OCI-LY1 (cell line): Measurements from ENCODE around the gene TBL1X.

Experiments used
- H2AFZ ChIP-seq: fragments of 200-600 bp; sonication (generic), shearing (Covaris generic); 2 replicates; pipeline ENCODE4 v1.6.0; 2014; ENCODE audit warnings: antibody characterized with exemption, mild to moderate bottlenecking, low read length
- H3F3A ChIP-seq: fragments of 200-600 bp; sonication (generic), shearing (Covaris generic); 2 replicates; pipeline ENCODE4 v1.6.0; 2014; ENCODE audit warnings: mild to moderate bottlenecking, antibody characterized with exemption, low read length, moderate library complexity; ENCODE audit not compliant: insufficient read depth
- H3K27ac ChIP-seq: fragments of 200-600 bp; sonication (generic); 2 replicates; pipeline ENCODE4 v1.5.1; 2014; ENCODE audit warnings: low read length, mixed run types, mild to moderate bottlenecking, low read depth; ENCODE audit not compliant: poor library complexity, severe bottlenecking
- H3K27me3 ChIP-seq: fragments of 200-600 bp; sonication (generic); 2 replicates; pipeline ENCODE4 v1.6.0; 2014; ENCODE audit warnings: antibody characterized with exemption, mild to moderate bottlenecking, low read length, moderate library complexity; ENCODE audit not compliant: insufficient read depth
- H3K36me3 ChIP-seq: fragments of 200-600 bp; sonication (generic); 2 replicates; pipeline ENCODE4 v1.6.1; 2014; ENCODE audit warnings: mild to moderate bottlenecking, antibody characterized with exemption, low read length, moderate library complexity, mixed read lengths; ENCODE audit not compliant: insufficient read depth
- H3K4me1 ChIP-seq: fragments of 200-600 bp; sonication (generic); 2 replicates; pipeline ENCODE4 v1.5.1; 2014; ENCODE audit warnings: mild to moderate bottlenecking, low read length, moderate library complexity; ENCODE audit not compliant: insufficient read depth, severe bottlenecking
- H3K4me2 ChIP-seq: fragments of 200-600 bp; sonication (generic), shearing (Covaris generic); 2 replicates; pipeline ENCODE4 v1.6.1; 2014; ENCODE audit warnings: low read length
- H3K4me3 ChIP-seq: fragments of 200-600 bp; sonication (generic); 2 replicates; pipeline ENCODE4 v1.5.1; 2014; ENCODE audit warnings: low read length, low read depth, mild to moderate bottlenecking, mixed read lengths; ENCODE audit not compliant: poor library complexity, severe bottlenecking
- H3K79me2 ChIP-seq: fragments of 200-600 bp; shearing (Covaris generic); 2 replicates; pipeline ENCODE4 v1.6.1; 2016; ENCODE audit warnings: mixed run types, low read length, mixed read lengths; ENCODE audit not compliant: insufficient read depth
- H3K9ac ChIP-seq: fragments of 200-600 bp; sonication (generic), shearing (Covaris generic); 2 replicates; pipeline ENCODE4 v1.6.1; 2014; ENCODE audit warnings: mild to moderate bottlenecking, low read length, mixed read lengths
- H3K9me2 ChIP-seq: fragments of 200-600 bp; sonication (generic), shearing (Covaris generic); 2 replicates; pipeline ENCODE4 v1.6.1; 2014; ENCODE audit warnings: low read depth, mild to moderate bottlenecking, low read length, mixed read lengths
- H3K9me3 ChIP-seq: fragments of 200-600 bp; shearing (Covaris generic); 2 replicates; pipeline ENCODE4 v1.6.1; 2014; ENCODE audit warnings: low read length, mixed read lengths
- H4K20me1 ChIP-seq: fragments of 200-600 bp; sonication (generic), shearing (Covaris generic); 2 replicates; pipeline ENCODE4 v1.6.0; 2016; ENCODE audit warnings: mild to moderate bottlenecking, low read length; ENCODE audit not compliant: insufficient read depth
- EZH2 ChIP-seq: fragments of 200-600 bp; sonication (generic), shearing (Covaris generic); IDR thresholded peaks from 2 replicates; pipeline ENCODE4 v1.8.0; 2017; ENCODE audit warnings: borderline replicate concordance, mixed run types, mild to moderate bottlenecking, antibody characterized with exemption, low read length, moderate library complexity, mixed read lengths
- TF ChIP-seq, protein P1 (sequence below): fragments of 200-600 bp; sonication (generic), shearing (Covaris generic); IDR thresholded peaks from 2 replicates; pipeline ENCODE4 v1.5.1; 2017; ENCODE audit warnings: mild to moderate bottlenecking, antibody characterized with exemption, low read length, moderate library complexity, mixed read lengths

Gene TBL1X

GRCh38 chrX:9467146-9467545, 2.3 kb downstream of the TBL1X start:
- no peaks in the 10 kb centered on the region for H3K9me2 ChIP-seq
- H4K20me1 ChIP-seq, result no peaks in the 10 kb centered on the region
- no peak for TF ChIP-seq EZH2
- TF ChIP-seq, protein P1, sequence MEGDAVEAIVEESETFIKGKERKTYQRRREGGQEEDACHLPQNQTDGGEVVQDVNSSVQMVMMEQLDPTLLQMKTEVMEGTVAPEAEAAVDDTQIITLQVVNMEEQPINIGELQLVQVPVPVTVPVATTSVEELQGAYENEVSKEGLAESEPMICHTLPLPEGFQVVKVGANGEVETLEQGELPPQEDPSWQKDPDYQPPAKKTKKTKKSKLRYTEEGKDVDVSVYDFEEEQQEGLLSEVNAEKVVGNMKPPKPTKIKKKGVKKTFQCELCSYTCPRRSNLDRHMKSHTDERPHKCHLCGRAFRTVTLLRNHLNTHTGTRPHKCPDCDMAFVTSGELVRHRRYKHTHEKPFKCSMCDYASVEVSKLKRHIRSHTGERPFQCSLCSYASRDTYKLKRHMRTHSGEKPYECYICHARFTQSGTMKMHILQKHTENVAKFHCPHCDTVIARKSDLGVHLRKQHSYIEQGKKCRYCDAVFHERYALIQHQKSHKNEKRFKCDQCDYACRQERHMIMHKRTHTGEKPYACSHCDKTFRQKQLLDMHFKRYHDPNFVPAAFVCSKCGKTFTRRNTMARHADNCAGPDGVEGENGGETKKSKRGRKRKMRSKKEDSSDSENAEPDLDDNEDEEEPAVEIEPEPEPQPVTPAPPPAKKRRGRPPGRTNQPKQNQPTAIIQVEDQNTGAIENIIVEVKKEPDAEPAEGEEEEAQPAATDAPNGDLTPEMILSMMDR, result no peak
- peaks cover 26% of the 10 kb centered on the region for H3K36me3 ChIP-seq
- H3K27ac ChIP-seq, result peak overlapping the region; percentile 67
- peak overlapping the region; percentile 91 for H3K4me3 ChIP-seq
- H3K79me2 ChIP-seq, result peaks cover 48% of the 10 kb centered on the region
- no peaks in the 10 kb centered on the region for H3F3A ChIP-seq
- H3K9me3 ChIP-seq, result no peaks in the 10 kb centered on the region
- peaks cover 39% of the 10 kb centered on the region for H3K4me1 ChIP-seq
- peak overlapping the region; percentile 85; the same call in 1 of the 2 replicates for H3K9ac ChIP-seq
- H3K27me3 ChIP-seq, result no peaks in the 10 kb centered on the region
- no peak overlapping the region for H2AFZ ChIP-seq
- peak overlapping the region; percentile 94 for H3K4me2 ChIP-seq

- Histone ChIP-seq H3K9me2 (no peaks in the 10 kb centered on the region), H3K36me3 (peaks cover 26% of the 10 kb centered on the region), H3K27ac (no peak overlapping the region), H4K20me1 (no peaks in the 10 kb centered on the region), H3K9ac (no peak overlapping the region), H3F3A (no peaks in the 10 kb centered on the region), H3K4me3 (no peak overlapping the region), H3K27me3 (no peaks in the 10 kb centered on the region), H3K9me3 (no peaks in the 10 kb centered on the region), H3K4me2 (peak overlapping the region; percentile 94; the same call in 1 of the 2 replicates), H3K4me1 (peaks cover 33% of the 10 kb centered on the region), H2AFZ (no peak overlapping the region), H3K79me2 (peaks cover 49% of the 10 kb centered on the region)
- TF ChIP-seq, protein P1, result no peak
- no peak for TF ChIP-seq EZH2
Measured at GRCh38 chrX:9467751-9468150, 2.9 kb downstream of the TBL1X start.

DNA sequence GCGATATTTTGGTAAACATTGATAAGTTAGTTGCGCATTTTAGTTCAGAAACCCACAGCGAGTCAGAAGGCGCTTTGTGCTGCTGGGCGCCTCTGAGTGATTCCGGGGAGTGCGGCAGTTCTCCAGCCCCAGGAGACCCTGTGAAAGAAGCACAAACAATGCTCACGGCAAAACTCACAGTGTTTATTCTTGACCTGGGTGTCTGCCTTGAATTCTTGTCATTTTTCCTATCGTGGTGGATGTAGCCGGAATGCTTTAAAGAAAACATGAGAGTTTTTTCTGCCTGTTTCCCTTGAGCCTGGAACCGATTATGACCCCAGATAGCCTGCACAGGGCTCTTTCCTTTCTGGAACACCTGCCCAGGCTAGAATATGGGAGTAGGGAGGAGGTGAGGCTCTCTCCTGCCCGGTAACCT, 6.7 kb downstream of the TBL1X start:
- no peak overlapping the region for H2AFZ ChIP-seq
- H3K4me1 ChIP-seq, result peaks cover 29% of the 10 kb centered on the region
- TF ChIP-seq, protein P1, result no peak
- no peak for TF ChIP-seq EZH2
- no peaks in the 10 kb centered on the region for H4K20me1 ChIP-seq
- no peak overlapping the region for H3K27ac ChIP-seq
- H3K36me3 ChIP-seq, result peaks cover 42% of the 10 kb centered on the region
- no peaks in the 10 kb centered on the region for H3K9me2 ChIP-seq
- no peaks in the 10 kb centered on the region for H3F3A ChIP-seq
- H3K9me3 ChIP-seq, result no peaks in the 10 kb centered on the region
- H3K4me3 ChIP-seq, result no peak overlapping the region
- no peaks in the 10 kb centered on the region for H3K27me3 ChIP-seq
- no peak overlapping the region for H3K9ac ChIP-seq
- peaks cover 54% of the 10 kb centered on the region for H3K79me2 ChIP-seq
- H3K4me2 ChIP-seq, result no peak overlapping the region
